Memory B cell (primary cell): ENCODE measurements around the gene TNIK.
"Not testable (repeated sequence)": the region's sequence is repeated elsewhere in the genome, so short reads cannot be mapped to it uniquely, and the experiment has no call there.

Experiments used
- ATAC-seq: fragments of 150-1000 bp; cut with Tn5 transposase; 2 replicates; pipeline ENCODE4 v1.10.0; 2021; ENCODE audit warnings: low read depth, mild to moderate bottlenecking, moderate library complexity
- DNase-seq, 2 donors: peaks; one replicate each; pipeline ENCODE4 v3.0.0; 2022; ENCODE audit warnings: low spot score in 2 of 2
- H3K27ac Mint-ChIP-seq: one replicate; pipeline ENCODE4 v1.8.0; 2022; ENCODE audit warnings: mild to moderate bottlenecking, moderate library complexity, mixed read lengths
- H3K27me3 Mint-ChIP-seq: one replicate; pipeline ENCODE4 v1.8.0; 2022; ENCODE audit warnings: mixed read lengths
- H3K36me3 Mint-ChIP-seq: one replicate; pipeline ENCODE4 v1.8.0; 2022; ENCODE audit warnings: mild to moderate bottlenecking, mixed read lengths
- H3K4me1 Mint-ChIP-seq: one replicate; pipeline ENCODE4 v1.8.0; 2022; ENCODE audit warnings: mixed read lengths
- H3K4me3 Mint-ChIP-seq: one replicate; pipeline ENCODE4 v1.8.0; 2022; ENCODE audit warnings: mild to moderate bottlenecking, moderate library complexity, mixed read lengths
- H3K9me3 Mint-ChIP-seq: one replicate; pipeline ENCODE4 v1.8.0; 2022; ENCODE audit warnings: mixed read lengths

The TNIK gene

GRCh38 chr3:171430530-171430929 lies 29.7 kb downstream of the TNIK start:
- DNase-seq (no peak), ATAC-seq (no peak)
- no peak overlapping the region for H3K4me3 Mint-ChIP-seq
- H3K4me1 Mint-ChIP-seq, result no peaks in the 10 kb centered on the region
- H3K27me3 Mint-ChIP-seq, result peaks cover 1% of the 10 kb centered on the region
- H3K9me3 Mint-ChIP-seq, result no peaks in the 10 kb centered on the region
- no peak overlapping the region for H3K27ac Mint-ChIP-seq
- H3K36me3 Mint-ChIP-seq, result no peaks in the 10 kb centered on the region

GRCh38 chr3:171429635-171430034 lies 30.6 kb downstream of the TNIK start:
- Mint-ChIP-seq H3K27ac (no peak overlapping the region), H3K4me3 (no peak overlapping the region), H3K36me3 (no peaks in the 10 kb centered on the region), H3K9me3 (no peaks in the 10 kb centered on the region), H3K4me1 (no peaks in the 10 kb centered on the region), H3K27me3 (peaks cover 1% of the 10 kb centered on the region)
- DNase-seq (no peak), ATAC-seq (no peak)

- no peak for DNase-seq
- Mint-ChIP-seq H3K27me3 (peaks cover 1% of the 10 kb centered on the region), H3K27ac (no peak overlapping the region), H3K4me3 (no peak overlapping the region), H3K4me1 (no peaks in the 10 kb centered on the region), H3K36me3 (no peaks in the 10 kb centered on the region), H3K9me3 (no peaks in the 10 kb centered on the region)
- ATAC-seq, result no peak
These were observed 31.3 kb downstream of the TNIK start for GRCh38 chr3:171428892-171429291.

GRCh38 chr3:171428321-171428787 lies 31.9 kb downstream of the TNIK start:
- ATAC-seq (no peak), DNase-seq (no peak)
- H3K36me3 Mint-ChIP-seq, result no peaks in the 10 kb centered on the region
- no peak overlapping the region for H3K27ac Mint-ChIP-seq
- no peaks in the 10 kb centered on the region for H3K4me1 Mint-ChIP-seq
- H3K4me3 Mint-ChIP-seq, result no peak overlapping the region
- H3K9me3 Mint-ChIP-seq, result peaks cover 2% of the 10 kb centered on the region
- H3K27me3 Mint-ChIP-seq, result peaks cover 1% of the 10 kb centered on the region

GRCh38 chr3:171427771-171428320 lies 32.4 kb downstream of the TNIK start:
- Mint-ChIP-seq H3K27me3 (peaks cover 1% of the 10 kb centered on the region), H3K36me3 (no peaks in the 10 kb centered on the region), H3K4me1 (no peaks in the 10 kb centered on the region), H3K9me3 (peaks cover 2% of the 10 kb centered on the region), H3K27ac (no peak overlapping the region), H3K4me3 (no peak overlapping the region)
- no peak for ATAC-seq
- DNase-seq, result no peak

- not testable (repeated sequence) for H3K4me3 Mint-ChIP-seq, H3K27ac Mint-ChIP-seq, DNase-seq, H3K9me3 Mint-ChIP-seq, ATAC-seq, H3K4me1 Mint-ChIP-seq, H3K36me3 Mint-ChIP-seq, H3K27me3 Mint-ChIP-seq
These were observed 36.1 kb downstream of the TNIK start for GRCh38 chr3:171424063-171424462.

GRCh38 chr3:171422855-171423254 lies 37.4 kb downstream of the TNIK start:
- not testable (repeated sequence) for DNase-seq, H3K9me3 Mint-ChIP-seq, H3K27me3 Mint-ChIP-seq, H3K36me3 Mint-ChIP-seq, ATAC-seq, H3K4me3 Mint-ChIP-seq, H3K27ac Mint-ChIP-seq, H3K4me1 Mint-ChIP-seq

GRCh38 chr3:171420667-171421066 lies 39.5 kb downstream of the TNIK start:
- DNase-seq, result no peak
- Mint-ChIP-seq H3K27ac (no peak overlapping the region), H3K4me1 (no peaks in the 10 kb centered on the region), H3K4me3 (no peak overlapping the region), H3K27me3 (no peaks in the 10 kb centered on the region), H3K9me3 (peaks cover 2% of the 10 kb centered on the region), H3K36me3 (no peaks in the 10 kb centered on the region)
- no peak for ATAC-seq

GRCh38 chr3:171419457-171419856 lies 40.7 kb downstream of the TNIK start:
- Mint-ChIP-seq H3K27ac (no peak overlapping the region), H3K36me3 (no peaks in the 10 kb centered on the region), H3K4me1 (no peaks in the 10 kb centered on the region), H3K27me3 (peaks cover 2% of the 10 kb centered on the region), H3K4me3 (no peak overlapping the region), H3K9me3 (peaks cover 2% of the 10 kb centered on the region)
- DNase-seq (no peak), ATAC-seq (no peak)

- H3K4me1 Mint-ChIP-seq, result no peaks in the 10 kb centered on the region
- peaks cover 2% of the 10 kb centered on the region for H3K27me3 Mint-ChIP-seq
- no peak overlapping the region for H3K4me3 Mint-ChIP-seq
- ATAC-seq, result no peak
- H3K9me3 Mint-ChIP-seq, result no peaks in the 10 kb centered on the region
- no peak for DNase-seq
- H3K36me3 Mint-ChIP-seq, result no peaks in the 10 kb centered on the region
- no peak overlapping the region for H3K27ac Mint-ChIP-seq
These were observed 42.4 kb downstream of the TNIK start for GRCh38 chr3:171417813-171418212.

- peaks cover 2% of the 10 kb centered on the region for H3K27me3 Mint-ChIP-seq
- no peak for DNase-seq
- no peak overlapping the region for H3K27ac Mint-ChIP-seq
- no peaks in the 10 kb centered on the region for H3K36me3 Mint-ChIP-seq
- H3K4me1 Mint-ChIP-seq, result no peaks in the 10 kb centered on the region
- no peak for ATAC-seq
- H3K9me3 Mint-ChIP-seq, result no peaks in the 10 kb centered on the region
- no peak overlapping the region for H3K4me3 Mint-ChIP-seq
These were observed 43.1 kb downstream of the TNIK start for GRCh38 chr3:171417137-171417536.

- Mint-ChIP-seq H3K27me3 (peaks cover 2% of the 10 kb centered on the region), H3K4me1 (no peaks in the 10 kb centered on the region), H3K4me3 (no peak overlapping the region), H3K27ac (no peak overlapping the region), H3K36me3 (no peaks in the 10 kb centered on the region), H3K9me3 (no peaks in the 10 kb centered on the region)
- no peak for ATAC-seq
- DNase-seq, result no peak
These were observed 43.5 kb downstream of the TNIK start for GRCh38 chr3:171416666-171417065.

GRCh38 chr3:171416061-171416460 lies 44.1 kb downstream of the TNIK start:
- no peaks in the 10 kb centered on the region for H3K4me1 Mint-ChIP-seq
- ATAC-seq, result no peak

GRCh38 chr3:171415070-171415469 lies 45.1 kb downstream of the TNIK start:
- Mint-ChIP-seq H3K36me3 (no peaks in the 10 kb centered on the region), H3K4me1 (no peaks in the 10 kb centered on the region), H3K27ac (no peak overlapping the region), H3K4me3 (no peak overlapping the region), H3K9me3 (no peaks in the 10 kb centered on the region), H3K27me3 (peaks cover 2% of the 10 kb centered on the region)
- ATAC-seq (no peak), DNase-seq (no peak)

More at GRCh38 chr3:171416061-171416460, 44.1 kb downstream of the TNIK start:
- DNase-seq, result no peak
- H3K4me3 Mint-ChIP-seq, result no peak overlapping the region
- peaks cover 2% of the 10 kb centered on the region for H3K27me3 Mint-ChIP-seq
- H3K36me3 Mint-ChIP-seq, result no peaks in the 10 kb centered on the region
- H3K9me3 Mint-ChIP-seq, result no peaks in the 10 kb centered on the region
- no peak overlapping the region for H3K27ac Mint-ChIP-seq

GRCh38 chr3:171412473-171412872 lies 47.7 kb downstream of the TNIK start:
- ATAC-seq (no peak), DNase-seq (no peak)
- no peak overlapping the region for H3K27ac Mint-ChIP-seq
- no peaks in the 10 kb centered on the region for H3K9me3 Mint-ChIP-seq
- H3K27me3 Mint-ChIP-seq, result peaks cover 2% of the 10 kb centered on the region
- no peaks in the 10 kb centered on the region for H3K36me3 Mint-ChIP-seq
- H3K4me3 Mint-ChIP-seq, result no peak overlapping the region
- H3K4me1 Mint-ChIP-seq, result no peaks in the 10 kb centered on the region
